ENCODE measurements around the gene TTC7B. TPM values are rescaled to one million over a fixed set of nuclear protein-coding genes. Genes with fewer than 3 reads are reported as not detected.

Gene TTC7B
- total RNA-seq, 4 donors from 2014 or later: 0.18 to 53.6 (median 11.2) TPM

DNA sequence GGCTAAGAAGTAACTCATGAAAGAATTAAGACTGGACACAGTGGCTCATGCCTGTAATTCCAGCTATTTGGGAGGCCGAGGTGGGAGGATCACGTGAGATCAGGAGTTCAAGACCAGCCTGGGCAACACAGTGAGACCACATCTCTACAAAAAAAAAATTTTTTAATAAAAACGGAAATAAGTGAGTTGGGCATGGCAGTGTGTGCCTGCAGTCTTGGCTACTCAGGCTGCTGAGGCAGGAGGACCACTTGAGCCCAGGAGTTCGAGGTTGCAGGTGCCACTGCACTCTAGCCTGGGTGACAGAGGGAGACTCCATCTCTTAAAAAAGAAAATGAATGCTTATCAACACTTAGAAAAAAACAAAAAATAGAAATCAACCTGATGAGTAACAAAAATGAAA lies 301.7 kb downstream of the TTC7B start:
- DNase-seq: no peak
- Histone ChIP-seq H3K4me1 (peaks cover 0 to 65% (median 13%) of the 10 kb centered on the region in 4 donors), H3K4me3 (no peak overlapping the region), H3K36me3 (no peaks in the 10 kb centered on the region), H3K27ac (peak overlapping the region in 3 of 4 donors; percentile 73 to 80 (median 79)), H3K27me3 (no peaks in the 10 kb centered on the region), H3K9me3 (no peaks in the 10 kb centered on the region)
- TF ChIP-seq POLR2A (IDR thresholded peaks at IDR 0.05): no peak
- TF ChIP-seq, protein P1, sequence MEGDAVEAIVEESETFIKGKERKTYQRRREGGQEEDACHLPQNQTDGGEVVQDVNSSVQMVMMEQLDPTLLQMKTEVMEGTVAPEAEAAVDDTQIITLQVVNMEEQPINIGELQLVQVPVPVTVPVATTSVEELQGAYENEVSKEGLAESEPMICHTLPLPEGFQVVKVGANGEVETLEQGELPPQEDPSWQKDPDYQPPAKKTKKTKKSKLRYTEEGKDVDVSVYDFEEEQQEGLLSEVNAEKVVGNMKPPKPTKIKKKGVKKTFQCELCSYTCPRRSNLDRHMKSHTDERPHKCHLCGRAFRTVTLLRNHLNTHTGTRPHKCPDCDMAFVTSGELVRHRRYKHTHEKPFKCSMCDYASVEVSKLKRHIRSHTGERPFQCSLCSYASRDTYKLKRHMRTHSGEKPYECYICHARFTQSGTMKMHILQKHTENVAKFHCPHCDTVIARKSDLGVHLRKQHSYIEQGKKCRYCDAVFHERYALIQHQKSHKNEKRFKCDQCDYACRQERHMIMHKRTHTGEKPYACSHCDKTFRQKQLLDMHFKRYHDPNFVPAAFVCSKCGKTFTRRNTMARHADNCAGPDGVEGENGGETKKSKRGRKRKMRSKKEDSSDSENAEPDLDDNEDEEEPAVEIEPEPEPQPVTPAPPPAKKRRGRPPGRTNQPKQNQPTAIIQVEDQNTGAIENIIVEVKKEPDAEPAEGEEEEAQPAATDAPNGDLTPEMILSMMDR (IDR thresholded peaks at IDR 0.05): no peak

DNA sequence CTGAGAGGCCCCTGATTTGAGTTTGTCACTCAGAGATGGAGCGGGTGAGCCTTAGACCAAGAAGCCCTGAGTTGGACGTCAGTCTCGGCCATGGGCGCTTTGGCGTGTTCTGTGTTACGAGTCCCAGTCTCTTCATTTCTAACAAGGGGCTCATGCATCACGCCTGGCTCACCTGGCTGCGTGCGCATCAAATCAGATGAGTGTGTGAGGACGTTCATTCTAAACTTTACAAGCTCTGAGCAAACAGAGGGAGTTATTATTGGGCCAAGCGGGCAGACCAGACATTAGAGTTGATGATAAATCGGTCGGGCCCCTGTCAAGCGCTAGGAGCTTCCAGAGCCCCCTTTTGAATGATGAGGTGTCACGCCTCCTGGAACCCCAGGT lies 302.2 kb downstream of the TTC7B start:
- no peak for DNase-seq
- Histone ChIP-seq H3K27ac (peak overlapping the region in 3 of 4 donors; percentile 73 to 80 (median 79)), H3K4me1 (peaks cover 0 to 71% (median 13%) of the 10 kb centered on the region in 4 donors), H3K9me3 (no peaks in the 10 kb centered on the region), H3K36me3 (no peaks in the 10 kb centered on the region), H3K27me3 (no peaks in the 10 kb centered on the region), H3K4me3 (no peak overlapping the region)
- TF ChIP-seq, protein P1 (IDR thresholded peaks at IDR 0.05): no peak
- TF ChIP-seq POLR2A (IDR thresholded peaks at IDR 0.05): no peak

DNA sequence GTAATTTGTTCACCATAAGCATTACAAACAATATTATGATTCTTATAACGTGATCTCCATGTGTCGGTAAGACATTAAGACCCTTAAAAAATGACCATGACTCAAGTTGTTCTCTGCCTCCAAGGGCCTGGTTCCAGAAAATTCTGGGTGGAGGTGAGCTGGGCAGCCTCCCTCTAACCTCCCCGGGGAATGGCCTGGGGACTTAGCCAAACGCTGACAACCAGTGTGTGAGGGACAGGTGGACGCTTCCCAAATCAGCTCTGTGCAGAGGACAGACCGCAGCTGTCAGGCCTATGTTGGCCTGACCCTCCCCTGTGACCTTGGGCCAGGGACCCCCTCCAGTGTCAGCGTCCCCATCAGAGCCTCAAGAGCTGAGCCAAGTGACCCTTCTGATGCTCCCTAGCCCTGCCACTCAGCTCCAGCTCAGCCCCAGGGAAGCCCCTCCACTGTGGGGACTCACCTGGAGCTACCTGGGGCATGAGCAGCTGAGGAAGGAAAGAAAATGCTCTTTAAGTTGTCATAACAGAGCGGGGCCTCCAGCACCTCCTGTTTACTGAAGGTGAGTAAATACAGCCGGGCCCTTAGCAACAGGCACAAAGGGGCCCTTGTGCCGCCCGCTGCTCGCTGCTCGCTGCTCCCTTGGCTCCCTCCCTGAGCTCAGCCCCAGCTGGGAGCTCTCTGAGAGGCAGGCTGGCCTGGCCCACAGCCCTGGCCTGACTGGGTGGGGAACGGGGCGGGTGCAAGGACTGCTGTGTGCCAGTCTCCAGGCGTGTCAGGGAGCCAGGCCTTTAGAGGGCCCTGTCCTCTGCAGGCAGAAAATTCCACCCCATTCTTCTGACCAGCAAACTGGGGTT lies 302.8 kb downstream of the TTC7B start:
- DNase-seq: peak in 2 of 3 donors; percentile 84 to 90
- no peaks in the 10 kb centered on the region for H3K36me3 ChIP-seq
- no peaks in the 10 kb centered on the region for H3K27me3 ChIP-seq
- TF ChIP-seq POLR2A (IDR thresholded peaks at IDR 0.05): peak; percentile 31 to 51
- TF ChIP-seq, protein P1 (IDR thresholded peaks at IDR 0.05): no peak
- no peaks in the 10 kb centered on the region for H3K9me3 ChIP-seq
- peak overlapping the region in 3 of 4 donors; percentile 73 to 80 (median 79) for H3K27ac ChIP-seq
- H3K4me1 ChIP-seq: peaks cover 0 to 71% (median 12%) of the 10 kb centered on the region in 4 donors
- no peak overlapping the region for H3K4me3 ChIP-seq

DNA sequence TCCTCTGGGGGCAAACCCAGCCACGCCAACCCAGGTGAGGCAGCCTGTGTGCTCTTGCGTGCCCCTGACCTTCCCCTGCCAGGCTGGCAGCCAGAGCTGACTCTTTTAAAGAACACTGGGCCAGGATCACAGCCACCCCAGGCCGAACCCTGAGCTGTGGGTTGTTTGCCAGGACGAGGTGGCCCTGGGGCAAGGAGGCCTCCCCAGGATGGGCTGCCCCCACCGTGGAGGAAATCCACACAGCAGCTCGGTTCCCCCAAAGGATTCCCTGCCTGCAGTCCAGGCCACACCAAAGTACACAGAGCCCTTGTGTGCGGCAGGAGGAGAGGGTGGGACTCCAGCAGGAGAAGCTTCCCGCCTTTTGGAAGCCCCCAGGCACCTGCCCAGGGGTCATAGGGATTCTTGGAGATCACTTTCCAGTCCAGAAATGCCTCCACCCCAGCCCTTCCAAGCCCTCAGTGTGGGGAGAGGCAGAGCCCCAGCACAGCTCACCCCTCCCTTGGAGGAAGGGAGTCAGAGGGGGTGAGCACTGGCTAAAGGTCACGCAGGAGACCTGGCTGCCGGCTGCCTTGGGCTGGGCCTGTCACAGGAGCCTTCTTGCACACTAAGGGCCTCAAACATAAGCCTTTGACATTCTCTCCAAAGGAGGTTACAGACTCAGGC lies 303.8 kb downstream of the TTC7B start:
- peak in 2 of 3 donors; percentile 75 to 81 for DNase-seq
- Histone ChIP-seq H3K27ac (peak overlapping the region in 3 of 4 donors; percentile 73 to 80 (median 79)), H3K9me3 (no peaks in the 10 kb centered on the region), H3K27me3 (no peaks in the 10 kb centered on the region), H3K4me3 (no peak overlapping the region), H3K36me3 (no peaks in the 10 kb centered on the region), H3K4me1 (peaks cover 0 to 61% (median 9%) of the 10 kb centered on the region in 4 donors)
- peak in 1 of 2 donors; percentile 12 for TF ChIP-seq POLR2A (IDR thresholded peaks at IDR 0.05)
- TF ChIP-seq, protein P1 (IDR thresholded peaks at IDR 0.05): no peak

DNA sequence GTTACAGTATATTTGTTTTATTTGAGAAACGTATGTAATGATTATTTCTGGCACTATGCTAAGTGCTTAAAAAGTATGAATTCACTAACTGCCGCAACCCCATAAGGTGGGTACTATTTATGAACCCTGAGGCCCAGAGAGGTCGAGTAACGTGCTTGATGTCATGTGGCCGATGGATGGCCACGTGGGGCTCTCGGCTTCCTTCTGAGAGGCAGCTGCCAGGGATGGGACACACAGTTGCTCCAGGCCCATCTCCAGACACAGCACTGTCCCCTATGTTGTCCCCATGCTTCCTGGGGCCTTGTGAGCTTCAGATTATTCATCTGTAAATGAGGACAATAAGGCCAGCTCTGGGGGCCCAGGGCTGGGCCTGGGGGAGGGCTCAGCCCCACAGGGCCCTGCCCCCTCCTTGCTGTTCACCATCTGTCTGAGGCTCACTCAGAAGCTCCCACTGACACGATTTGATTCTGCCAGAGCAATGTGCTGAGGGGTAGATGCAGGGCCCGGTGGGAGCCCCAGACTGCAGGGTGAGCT lies 304.4 kb downstream of the TTC7B start:
- Histone ChIP-seq H3K27ac (peak overlapping the region in 3 of 4 donors; percentile 73 to 80 (median 79)), H3K9me3 (no peaks in the 10 kb centered on the region), H3K27me3 (no peaks in the 10 kb centered on the region), H3K36me3 (no peaks in the 10 kb centered on the region), H3K4me1 (peaks cover 0 to 55% (median 9%) of the 10 kb centered on the region in 4 donors), H3K4me3 (no peak overlapping the region)
- DNase-seq: no peak
- TF ChIP-seq, protein P1 (IDR thresholded peaks at IDR 0.05): no peak
- no peak for TF ChIP-seq POLR2A (IDR thresholded peaks at IDR 0.05)

All from Peyer's patch (tissue), 4 donors.